GM18907 (cell line): ENCODE data around the gene C4orf36.
"Not testable (repeated sequence)": the region's sequence is repeated elsewhere in the genome, so short reads cannot be mapped to it uniquely, and the experiment has no call there.

Experiments used
- ATAC-seq: cut with Tn5 transposase; IDR thresholded peaks from one replicate; pipeline ENCODE4 v1.9.1; 2021; ENCODE audit warnings: mild to moderate bottlenecking, moderate library complexity; ENCODE audit not compliant: unreplicated experiment

Gene C4orf36

DNA sequence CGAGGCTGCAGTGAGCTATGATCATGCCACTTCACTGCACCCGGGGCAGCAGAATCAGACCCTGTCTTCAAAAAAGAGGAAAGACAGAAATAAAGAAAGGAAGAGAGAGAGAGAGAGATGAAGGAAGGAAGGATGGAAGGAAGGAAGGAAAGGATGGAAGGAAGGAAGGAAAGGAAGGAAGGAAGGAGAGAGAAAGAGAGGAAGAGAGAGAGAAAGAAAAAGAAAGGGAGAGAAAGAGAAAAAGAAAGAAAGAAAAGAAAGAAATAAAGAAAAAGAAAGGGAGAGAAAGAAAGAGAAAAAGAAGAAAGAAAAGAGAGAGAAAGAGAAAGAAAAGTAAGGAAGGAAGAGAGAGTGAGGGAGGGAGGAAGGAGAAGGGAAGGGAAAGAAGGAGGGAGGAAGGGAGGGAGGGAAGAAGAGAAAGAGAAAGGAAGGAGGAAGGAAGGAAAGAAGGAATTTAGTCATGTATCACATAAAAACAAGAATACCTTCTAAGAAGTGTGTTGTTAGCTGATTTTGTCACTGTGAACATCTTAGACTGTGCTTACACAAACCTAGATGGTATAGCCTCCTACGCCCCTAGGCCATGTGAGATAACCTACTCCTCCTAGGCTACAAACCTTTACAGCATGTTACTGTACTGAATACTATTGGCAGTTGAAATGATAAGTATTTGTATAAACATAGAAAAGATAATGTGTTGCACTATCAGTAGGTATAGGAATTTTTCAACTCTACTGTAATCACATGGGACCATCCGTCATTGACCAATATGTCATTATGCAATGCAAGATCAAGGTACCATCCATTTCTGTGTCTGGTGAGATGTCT is 25.2 kb upstream of the C4orf36 start:
- ATAC-seq, result no peak

DNA sequence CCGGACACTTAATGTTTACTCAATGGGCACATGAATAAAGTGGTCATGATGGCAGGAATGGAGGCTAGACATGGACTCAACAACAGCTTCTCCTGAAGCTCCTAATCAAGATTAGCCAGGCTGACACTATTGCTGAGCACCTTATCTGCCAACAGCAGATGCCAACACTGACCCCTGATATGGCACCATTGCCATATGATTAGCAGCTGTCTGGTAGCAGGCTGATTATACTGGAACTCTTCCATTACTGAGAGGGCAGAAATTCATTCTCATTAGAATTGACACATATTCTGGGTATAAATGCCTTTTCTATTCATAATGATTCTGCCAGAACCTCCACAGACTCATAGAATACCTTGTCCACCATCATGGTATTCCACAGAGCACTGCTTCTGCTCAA is 24.2 kb upstream of the C4orf36 start:
- ATAC-seq, result no peak

DNA sequence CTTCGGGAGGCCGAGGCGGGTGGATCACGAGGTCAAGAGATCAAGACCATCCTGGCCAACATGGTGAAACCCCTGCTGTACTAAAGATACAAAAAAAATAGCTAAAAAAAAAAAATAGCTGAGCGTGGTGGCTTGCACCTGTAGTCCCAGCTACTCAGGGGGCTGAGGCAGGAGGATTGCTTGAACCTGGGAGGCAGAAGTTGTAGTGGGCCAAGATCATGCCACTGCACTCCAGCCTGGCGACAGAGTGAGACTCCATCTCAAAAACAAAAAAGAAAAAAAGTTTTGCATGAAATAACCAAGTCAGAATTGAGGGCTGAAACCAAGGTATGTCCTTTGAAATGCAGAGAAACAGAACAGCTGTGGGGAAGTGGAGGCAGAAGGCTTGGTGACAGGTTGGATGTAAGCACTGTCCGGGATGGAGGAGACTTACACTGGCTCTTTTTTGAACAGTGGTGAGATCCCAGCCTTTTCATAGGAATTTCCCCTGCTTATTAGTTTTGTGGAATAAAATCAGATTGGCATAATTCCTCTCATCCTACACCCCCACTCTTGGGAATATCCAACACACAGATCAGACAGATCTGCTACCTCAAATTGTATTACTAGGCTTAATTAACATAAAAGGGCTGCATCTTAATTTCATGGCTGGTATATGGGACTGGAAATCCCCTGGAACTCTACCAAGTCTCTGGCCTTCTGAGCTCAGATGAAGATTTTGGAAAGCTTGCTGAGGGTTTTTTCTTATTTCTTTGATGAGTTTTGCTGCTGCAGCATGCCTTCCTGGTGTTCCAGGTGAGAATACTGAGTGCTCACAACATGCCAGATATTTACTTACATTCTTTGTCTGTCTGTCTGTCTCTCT is 18.8 kb upstream of the C4orf36 start:
- no peak for ATAC-seq

DNA sequence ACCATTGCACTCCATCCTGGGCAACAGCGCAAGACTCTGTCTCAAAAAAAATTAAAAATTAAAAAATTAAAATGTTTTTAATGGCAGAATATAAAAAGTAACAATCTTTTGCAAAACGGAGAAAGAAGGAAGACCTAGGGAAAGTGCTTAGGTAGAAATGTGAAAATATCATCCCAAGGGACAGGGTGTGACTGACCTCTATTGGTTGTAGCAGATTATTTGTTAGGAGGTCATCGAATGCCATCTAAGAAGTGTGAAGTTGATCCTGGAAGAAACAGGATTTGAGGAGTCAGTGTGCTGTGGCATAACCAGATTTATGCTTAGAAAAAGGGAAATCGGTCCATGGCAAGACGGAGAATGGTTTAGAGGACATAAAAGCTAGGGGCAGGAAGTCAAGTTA is 18.1 kb upstream of the C4orf36 start:
- ATAC-seq, result no peak

DNA sequence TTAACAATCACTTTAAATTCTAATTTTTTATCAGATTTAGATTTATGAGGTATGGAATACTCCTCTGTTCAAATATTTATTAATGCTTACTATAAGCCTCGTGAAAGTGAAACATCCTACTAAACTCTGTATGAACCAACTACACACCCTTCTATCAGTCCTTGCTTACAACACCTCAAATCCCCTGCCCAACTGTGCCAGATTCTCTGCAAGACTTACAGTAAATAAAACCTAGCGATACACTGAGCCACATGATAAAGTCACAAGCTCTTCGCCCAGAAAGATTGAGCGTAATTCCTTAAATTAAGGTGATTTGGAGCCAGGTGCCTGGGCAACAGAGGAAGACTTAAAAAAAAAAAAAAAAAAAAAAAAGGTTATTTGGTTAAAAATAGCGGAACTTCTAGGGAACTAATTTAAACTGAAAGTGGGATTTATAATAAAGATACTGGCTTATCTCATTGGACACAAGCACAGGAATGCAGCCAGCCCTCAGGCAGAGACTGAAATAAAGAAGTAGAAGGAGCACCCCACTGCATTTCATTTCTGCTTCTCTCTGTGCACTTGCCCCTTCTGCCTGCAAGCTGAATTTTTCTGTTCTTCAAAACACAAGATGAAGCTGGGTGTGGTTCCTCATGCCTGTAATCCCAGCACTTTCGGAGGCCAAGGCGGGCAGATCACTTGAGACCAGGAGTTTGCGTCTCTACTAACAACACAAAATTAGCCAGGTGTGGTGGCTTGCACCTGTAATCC is 17.5 kb upstream of the C4orf36 start:
- no peak for ATAC-seq

DNA sequence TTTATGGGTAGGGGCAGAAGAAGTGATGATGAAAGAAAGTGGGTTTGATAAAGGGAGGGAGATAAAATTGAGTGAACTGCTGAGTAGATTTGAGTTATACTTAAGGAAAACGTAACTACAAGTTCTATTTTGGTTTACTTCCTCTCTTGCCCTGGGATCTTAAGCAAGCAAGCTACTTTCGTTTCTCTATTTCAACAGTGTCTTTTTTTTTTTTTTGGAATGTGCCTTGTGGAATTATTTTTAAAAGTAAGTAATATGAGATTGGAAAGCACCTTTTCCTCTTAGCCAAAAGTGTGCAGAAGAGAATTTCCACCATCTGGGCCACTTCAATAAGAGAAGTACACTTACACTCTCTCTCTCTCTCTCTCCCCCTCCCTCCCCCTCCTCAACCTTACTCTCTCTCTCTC is 16.0 kb upstream of the C4orf36 start:
- no peak for ATAC-seq

DNA sequence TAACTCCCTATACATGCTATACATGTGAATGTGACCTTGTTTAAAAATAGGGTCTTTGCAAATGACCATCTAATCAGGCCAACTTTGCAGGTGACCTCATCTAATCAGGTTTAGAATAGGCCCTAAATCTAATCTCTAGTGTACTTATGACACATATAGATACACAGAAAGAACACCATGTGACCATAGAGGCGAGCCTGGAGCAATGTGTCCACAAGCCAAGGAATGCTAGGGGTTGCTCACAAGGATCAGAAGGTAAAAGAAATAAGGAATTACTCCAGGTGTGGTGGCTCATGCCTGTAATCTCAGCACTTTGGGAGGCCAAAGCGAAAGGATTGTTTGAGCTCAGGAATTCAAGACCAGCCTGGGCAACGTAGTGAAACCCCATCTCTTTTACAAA is 9.6 kb upstream of the C4orf36 start:
- no peak for ATAC-seq

DNA sequence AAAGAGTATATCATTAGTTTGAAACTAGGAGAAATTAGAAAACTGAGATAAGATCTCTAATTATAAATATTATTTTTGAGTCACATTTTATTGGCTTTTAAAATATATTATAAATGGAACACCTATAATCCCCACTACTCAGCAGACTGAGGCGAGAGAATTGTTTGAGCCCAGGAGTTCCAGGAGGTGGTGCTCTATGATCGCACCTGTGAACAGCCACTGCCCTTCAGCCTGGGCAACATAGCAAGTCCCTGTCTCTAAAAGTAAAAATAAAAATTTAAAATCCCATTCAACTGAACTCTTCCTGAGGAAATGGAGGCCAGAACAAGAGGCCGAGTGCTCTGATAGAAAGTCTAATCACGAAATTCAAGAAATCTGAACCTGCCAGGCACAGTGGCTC is 6.3 kb upstream of the C4orf36 start:
- peak; percentile 53 for ATAC-seq

DNA sequence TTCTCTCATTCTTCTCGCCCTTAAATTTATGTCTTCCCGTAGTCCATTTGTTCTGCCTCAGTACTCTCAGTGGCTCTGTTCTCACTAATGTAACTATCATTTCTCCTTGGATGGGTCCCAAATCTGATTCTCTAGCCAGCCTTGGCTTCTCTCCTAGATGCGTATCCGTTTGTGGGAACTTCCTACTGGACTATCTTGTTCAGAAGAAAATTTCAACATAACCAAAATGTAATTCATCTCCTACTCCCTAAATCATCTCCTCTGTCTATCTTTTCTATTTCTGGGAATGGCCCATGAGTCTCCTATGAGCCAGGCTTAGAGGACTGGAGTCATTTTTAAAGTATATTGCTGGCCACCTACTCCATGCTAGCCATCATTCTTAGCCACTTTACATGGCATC is 4.4 kb upstream of the C4orf36 start:
- ATAC-seq, result no peak

DNA sequence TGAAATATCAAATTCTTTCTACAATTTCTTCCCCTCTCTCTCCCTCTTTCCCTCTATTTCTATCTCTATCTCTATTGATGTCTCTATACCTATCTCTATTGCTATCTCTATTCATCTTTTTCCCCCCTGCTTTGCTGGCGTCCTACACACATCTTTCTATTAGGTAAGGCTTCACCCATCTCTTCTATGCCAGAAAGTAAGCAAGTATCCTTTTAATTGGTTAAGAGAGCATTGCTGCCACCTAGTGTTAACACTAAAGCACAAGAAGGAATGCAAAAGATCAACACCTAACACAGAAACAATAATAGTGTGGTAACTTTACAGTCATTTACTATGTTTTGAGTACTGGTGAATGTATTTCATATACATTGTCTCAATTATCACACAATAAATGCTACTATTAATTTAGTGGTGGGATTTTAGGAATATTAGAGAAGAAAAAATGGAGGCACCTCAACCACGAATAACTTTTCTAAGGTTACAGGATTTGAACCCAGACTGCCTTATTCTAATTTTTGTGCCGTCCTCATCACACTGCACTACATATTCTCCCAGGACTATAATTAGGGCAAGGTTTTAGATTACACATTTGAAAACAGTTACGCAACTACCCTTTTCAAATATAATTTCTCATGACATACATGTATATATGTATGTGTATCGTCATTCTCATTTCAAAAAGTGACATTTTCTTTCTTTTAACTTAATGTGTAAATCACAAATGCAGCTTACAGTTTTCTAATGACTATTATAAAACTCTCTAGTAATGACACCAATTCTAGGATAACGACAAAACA is 3.7 kb upstream of the C4orf36 start:
- ATAC-seq, result peak; percentile 50

DNA sequence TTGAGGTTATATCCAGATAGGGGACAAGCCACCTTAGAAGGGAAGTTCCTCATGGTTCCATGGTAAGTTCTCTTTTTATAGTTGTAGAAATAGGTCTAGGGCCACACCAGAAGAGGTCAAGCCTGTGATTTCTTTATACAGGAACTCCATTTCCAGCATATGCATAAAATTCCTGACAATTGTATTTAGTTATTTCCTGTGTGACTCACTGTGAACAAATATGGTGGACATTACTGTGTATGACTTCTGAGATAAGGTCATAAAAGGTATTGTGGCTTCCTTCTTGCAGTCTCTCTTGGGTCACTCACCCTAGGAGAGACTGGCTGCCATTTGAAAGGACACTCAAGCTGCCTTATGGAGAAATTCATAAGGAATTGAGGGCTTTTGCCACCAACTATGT is 2.2 kb upstream of the C4orf36 start:
- no peak for ATAC-seq

DNA sequence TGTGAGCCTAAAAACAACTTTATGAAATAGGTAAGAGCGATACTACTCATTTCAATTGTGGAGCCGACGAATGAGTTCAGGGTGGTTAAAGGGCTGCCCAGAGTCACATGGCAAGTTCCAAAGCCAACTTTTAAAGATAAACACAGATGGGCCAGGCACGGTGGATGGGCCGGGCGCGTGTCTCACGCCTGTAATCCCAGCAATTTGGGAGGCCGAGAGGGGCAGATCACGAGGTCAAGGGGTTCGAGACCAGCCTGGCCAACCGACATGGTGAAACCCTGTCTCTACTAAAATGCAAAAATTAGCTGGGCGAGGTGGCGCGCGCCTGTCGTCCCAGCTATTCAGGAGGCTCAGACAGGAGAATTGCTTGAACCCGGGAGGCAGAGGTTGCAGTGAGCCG is 914 bp upstream of the C4orf36 start:
- ATAC-seq, result no peak

DNA sequence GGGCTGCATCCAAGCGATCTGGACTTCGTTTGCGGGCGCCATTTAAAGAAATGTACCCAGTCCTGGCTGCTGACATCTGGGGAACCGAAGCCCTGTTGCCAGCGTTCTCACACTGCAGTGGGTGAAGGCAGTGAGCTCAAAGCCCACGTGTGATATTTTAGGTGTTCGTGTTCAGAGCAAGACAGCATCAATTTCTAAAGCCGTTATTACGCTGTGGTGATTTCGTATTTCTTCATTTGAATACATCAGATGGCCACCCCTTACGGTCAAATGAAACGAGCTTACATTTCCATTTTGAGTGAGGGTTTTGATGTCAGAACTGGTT is 376 bp upstream of the C4orf36 start:
- ATAC-seq, result peak; percentile 23

DNA sequence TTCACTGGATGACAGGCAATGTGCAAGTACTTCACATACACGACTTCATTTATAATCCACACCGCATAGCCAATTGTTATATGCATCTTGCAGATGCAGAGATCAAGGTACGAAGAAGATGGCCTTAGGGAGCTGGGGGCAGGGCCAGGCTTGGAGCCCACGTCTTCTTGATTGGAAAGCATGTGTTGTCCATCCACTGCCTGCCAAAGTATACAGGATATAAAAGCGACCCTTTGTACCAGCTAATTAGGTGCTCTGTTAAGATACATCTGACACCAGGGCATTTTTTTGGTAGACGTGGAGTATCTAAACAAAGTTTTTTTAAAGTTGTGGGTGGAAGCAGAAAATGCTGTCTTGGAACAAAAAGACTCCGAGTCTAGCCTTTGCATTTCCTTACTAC is 1.4 kb downstream of the C4orf36 start:
- no peak for ATAC-seq

DNA sequence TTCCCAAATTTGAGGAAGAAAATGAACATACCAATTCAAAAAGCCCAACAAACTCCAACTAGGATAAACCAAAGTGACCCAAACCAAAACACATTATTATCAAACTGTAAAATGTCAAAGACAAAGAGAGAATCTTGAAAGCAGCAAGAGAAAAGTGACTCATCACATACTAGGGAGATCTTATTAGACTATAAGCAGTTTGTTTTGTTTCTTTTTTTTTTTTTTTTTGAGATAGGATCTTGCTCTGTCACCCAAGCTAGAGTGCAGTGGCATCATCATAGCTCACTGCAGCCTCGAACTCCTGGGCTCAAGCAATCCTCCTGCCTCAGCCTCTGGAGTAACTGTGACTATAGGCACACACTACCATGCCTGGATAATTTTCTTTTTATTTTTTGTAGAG is 12.6 kb downstream of the C4orf36 start:
- no peak for ATAC-seq

DNA sequence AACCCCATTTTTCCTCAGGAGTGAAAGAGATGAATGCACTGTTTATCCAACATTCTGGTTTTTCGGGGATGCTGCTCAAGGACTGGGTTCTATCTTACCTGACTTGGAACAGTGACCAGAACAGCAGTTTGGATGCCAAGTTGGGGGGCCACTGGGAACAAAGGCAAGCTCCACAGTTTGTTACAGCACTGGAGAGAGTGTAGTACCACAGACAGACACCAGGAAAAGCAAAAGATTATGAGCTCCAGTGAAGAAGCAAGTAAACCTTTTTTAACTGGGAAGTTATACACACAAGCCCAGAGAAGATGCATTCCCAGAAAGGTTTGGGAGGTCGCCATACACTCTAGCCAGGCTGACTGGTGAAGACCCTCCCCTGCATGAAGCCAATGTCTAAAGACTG is 13.6 kb downstream of the C4orf36 start:
- no peak for ATAC-seq

DNA sequence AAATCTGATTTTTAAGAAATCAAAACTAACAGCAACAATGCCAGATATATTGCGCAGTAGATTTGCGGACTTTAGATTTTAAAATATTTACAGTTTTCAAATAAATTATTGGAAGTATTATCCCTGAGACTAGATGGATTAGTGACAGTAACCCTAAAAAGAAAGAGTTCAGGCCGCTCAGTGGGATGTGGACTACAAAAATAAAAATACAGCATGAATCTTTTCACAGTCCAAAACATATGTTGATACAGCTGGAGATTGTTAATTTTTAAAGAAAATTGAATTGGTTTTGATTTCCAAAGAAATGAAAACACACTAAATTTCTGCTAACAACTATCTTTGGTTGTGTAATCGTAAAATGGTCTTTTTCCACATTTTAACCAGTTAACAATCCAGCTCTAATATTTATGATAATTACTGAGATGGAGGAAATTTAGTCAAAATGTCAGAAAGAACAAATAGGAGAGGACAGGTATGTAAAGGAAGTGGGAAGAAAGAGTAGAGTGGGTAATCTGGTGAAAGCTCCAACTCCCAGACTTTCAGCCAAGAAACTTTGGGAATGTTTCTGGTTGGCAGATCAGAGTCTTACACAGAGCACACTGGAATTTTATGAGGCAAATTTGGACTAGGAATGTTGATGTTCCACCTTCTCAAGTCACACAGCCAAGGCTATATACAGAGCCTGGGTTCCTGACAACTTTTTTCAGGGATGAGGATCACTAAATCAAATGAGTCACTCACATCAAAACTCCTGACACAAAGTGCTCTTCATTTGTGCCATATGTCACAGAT is 15.1 kb downstream of the C4orf36 start:
- ATAC-seq, result no peak

DNA sequence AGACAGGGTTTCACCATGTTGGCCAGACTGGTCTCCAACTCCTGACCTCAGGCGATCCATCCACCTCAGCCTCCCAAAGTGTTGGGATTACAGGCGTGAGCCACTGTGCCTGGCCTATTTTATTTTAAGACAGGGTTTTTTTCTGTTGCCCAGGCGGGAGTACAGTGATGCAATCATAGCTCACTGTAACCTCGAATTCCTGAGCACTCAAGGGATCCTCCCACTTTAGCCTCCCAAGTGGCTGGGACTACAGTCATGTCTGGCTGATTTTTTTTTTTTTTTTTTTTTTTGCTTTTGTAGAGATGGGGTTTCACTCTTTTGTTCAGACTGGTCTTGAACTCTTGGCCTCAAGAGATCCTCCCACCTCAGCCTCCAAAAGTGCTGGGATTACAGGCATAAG is 16.8 kb downstream of the C4orf36 start:
- ATAC-seq, result not testable (repeated sequence)

DNA sequence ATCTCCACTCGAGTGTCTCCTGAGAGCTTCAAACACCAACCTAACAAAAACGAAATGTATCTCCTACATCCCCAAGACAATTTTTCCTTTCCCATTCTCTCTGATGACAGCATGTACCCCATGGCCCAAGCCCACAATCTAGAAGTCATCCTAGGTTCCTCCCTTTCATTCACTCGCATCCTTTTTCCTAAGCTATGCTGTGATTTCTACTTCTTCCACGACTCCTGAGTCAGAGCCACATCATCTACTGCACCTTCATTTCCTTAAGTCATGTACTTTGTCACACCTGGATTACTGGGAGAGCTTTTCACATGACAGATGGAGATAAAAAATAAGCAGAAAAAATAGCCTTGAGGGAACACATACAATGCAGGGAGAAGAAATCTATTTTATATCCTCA is 20.1 kb downstream of the C4orf36 start:
- no peak for ATAC-seq

DNA sequence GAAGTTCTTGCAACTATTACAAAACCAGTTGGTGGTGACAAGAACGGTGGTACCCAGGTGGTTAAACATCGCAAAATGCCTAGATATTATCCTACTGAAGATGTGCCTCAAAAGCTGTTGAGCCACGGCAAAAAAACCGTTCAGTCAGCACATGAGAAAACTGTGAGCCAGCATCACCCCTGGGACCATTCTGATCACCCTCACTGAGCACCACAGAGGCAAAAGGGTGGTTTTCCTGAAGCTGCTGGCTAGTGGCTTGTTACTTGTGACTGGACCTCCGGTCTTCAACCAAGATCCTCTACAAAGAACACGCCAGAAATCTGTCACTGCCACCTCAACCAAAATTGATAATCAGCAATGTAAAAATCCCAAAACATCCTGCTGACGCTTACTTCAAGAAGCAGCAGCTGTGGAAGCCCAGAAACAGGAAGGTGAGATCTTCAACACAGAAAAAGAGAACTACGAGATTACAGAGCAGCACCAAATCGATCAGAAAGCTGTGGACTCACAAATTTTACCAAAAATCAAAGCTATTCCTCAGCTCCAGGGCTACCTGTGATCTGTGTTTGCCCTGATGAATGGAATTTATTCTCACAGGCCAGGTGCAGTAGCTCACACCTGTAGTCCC is 21.7 kb downstream of the C4orf36 start:
- ATAC-seq, result no peak
